Esophagus squamous epithelium (tissue), 4 donors: ENCODE results near the gene PFKFB3.

ENCODE experiments used
- POLR2A ChIP-seq, 4 donors: fragments of 450-650 bp; IDR thresholded peaks; one replicate each; pipeline ENCODE4 v1.6.1; 2017; ENCODE audit warnings: antibody characterized with exemption in 4 of 4, mild to moderate bottlenecking in 4 of 4, moderate library complexity in 3 of 4
- TF ChIP-seq, protein P1 (sequence below), 6 experiments: fragments of 450-650 bp in 4 of 6; fragments of 200-600 bp in 2 of 6; sonication (generic) in 2 of 6; IDR thresholded peaks; one replicate each; pipeline ENCODE4 v1.5.1; 2016 to 2019; ENCODE audit warnings: antibody characterized with exemption in 6 of 6, mild to moderate bottlenecking in 4 of 6, moderate library complexity in 4 of 6

DNA sequence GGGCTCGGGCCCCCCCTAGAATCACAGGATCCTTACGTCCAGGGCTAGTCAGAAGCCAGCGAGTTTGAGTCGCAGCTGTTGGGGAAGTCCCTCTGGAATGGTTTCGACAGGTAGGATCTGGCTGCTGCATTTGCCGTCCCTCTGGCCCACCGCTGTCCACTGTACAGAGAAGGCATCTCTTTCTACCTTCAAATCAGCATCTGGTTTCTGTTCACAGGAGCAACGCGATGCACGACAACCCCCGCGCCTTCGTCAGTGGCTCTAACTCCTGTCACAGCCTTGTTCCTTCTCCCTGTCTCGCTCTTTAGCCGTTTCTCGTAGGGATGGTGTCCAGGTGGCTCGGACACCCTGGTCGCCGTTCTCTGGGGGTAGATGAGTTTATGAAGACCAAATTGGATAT, 11.2 kb upstream of the PFKFB3 start:
- TF ChIP-seq, protein P1, sequence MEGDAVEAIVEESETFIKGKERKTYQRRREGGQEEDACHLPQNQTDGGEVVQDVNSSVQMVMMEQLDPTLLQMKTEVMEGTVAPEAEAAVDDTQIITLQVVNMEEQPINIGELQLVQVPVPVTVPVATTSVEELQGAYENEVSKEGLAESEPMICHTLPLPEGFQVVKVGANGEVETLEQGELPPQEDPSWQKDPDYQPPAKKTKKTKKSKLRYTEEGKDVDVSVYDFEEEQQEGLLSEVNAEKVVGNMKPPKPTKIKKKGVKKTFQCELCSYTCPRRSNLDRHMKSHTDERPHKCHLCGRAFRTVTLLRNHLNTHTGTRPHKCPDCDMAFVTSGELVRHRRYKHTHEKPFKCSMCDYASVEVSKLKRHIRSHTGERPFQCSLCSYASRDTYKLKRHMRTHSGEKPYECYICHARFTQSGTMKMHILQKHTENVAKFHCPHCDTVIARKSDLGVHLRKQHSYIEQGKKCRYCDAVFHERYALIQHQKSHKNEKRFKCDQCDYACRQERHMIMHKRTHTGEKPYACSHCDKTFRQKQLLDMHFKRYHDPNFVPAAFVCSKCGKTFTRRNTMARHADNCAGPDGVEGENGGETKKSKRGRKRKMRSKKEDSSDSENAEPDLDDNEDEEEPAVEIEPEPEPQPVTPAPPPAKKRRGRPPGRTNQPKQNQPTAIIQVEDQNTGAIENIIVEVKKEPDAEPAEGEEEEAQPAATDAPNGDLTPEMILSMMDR (IDR thresholded peaks at IDR 0.05), result no peak
- no peak for TF ChIP-seq POLR2A (IDR thresholded peaks at IDR 0.05)
